ENCODE measurements around the gene MSN. TPM values are rescaled to one million over a fixed set of nuclear protein-coding genes. Genes with fewer than 3 reads are reported as not detected.

MSN gene
- total and polyA plus RNA-seq, 2 experiments from 2014 or later, result 73.0 to 73.5 TPM

GRCh38 chrX:65673857-65674203 is 6.4 kb downstream of the MSN start:
- Histone ChIP-seq H4K20me1 (ENCODE audit: insufficient read depth, poor library complexity, severe bottlenecking) (no peaks in the 10 kb centered on the region), H3K27ac (no peak overlapping the region)

GRCh38 chrX:65674204-65674893 is 6.9 kb downstream of the MSN start:
- H3K4me1 ChIP-seq (ENCODE audit: insufficient read depth), result no peaks in the 10 kb centered on the region

More at GRCh38 chrX:65673857-65674203, 6.4 kb downstream of the MSN start:
- Histone ChIP-seq H3K27me3 (no peaks in the 10 kb centered on the region), H3K4me3 (no peak overlapping the region), H3K36me3 (replicated peaks; ENCODE audit: insufficient read depth, low read depth) (no peaks in the 10 kb centered on the region), H3K9me3 (ENCODE audit: low read depth) (no peaks in the 10 kb centered on the region), H3K9me2 (replicated peaks; ENCODE audit: insufficient read depth) (no peaks in the 10 kb centered on the region), H3K4me1 (ENCODE audit: insufficient read depth) (no peaks in the 10 kb centered on the region), H3K4me2 (no peak overlapping the region), H2AFZ (no peak overlapping the region), H3K79me2 (peaks cover 51% of the 10 kb centered on the region)
- no peak for TF ChIP-seq CTCF (IDR thresholded peaks at IDR 0.05; ENCODE audit: poor library complexity)
- no peak for TF ChIP-seq EZH2phosphoT487 (IDR thresholded peaks at IDR 0.05; ENCODE audit: low read depth, severe bottlenecking, unreplicated experiment)
- no peak for TF ChIP-seq EZH2 (IDR thresholded peaks at IDR 0.05; ENCODE audit: borderline replicate concordance)
- 83% methylated on average over 2 of the region's 2 CpGs for WGBS (ENCODE audit: low lambda C conversion rate, missing lambda C conversion rate)
- no peak for DNase-seq (ENCODE audit: low spot score)

GRCh38 chrX:65677954-65678469 is 10.6 kb downstream of the MSN start:
- H3K27me3 ChIP-seq, result no peaks in the 10 kb centered on the region
- peak overlapping the region; percentile 21 for H3K27ac ChIP-seq
- TF ChIP-seq CTCF (IDR thresholded peaks at IDR 0.05; ENCODE audit: poor library complexity), result no peak
- no peak for TF ChIP-seq EZH2 (IDR thresholded peaks at IDR 0.05; ENCODE audit: borderline replicate concordance)
- TF ChIP-seq EZH2phosphoT487 (IDR thresholded peaks at IDR 0.05; ENCODE audit: low read depth, severe bottlenecking, unreplicated experiment), result no peak
- H3K4me3 ChIP-seq, result no peak overlapping the region
- no peaks in the 10 kb centered on the region for H3K4me1 ChIP-seq (ENCODE audit: insufficient read depth)
- H3K4me2 ChIP-seq, result no peak overlapping the region
- 67% methylated on average over 3 of the region's 3 CpGs for WGBS (ENCODE audit: low lambda C conversion rate, missing lambda C conversion rate)
- no peak overlapping the region for H2AFZ ChIP-seq
- H3K36me3 ChIP-seq (replicated peaks; ENCODE audit: insufficient read depth, low read depth), result no peaks in the 10 kb centered on the region
- peak; percentile 23 for DNase-seq (ENCODE audit: low spot score)
- H3K79me2 ChIP-seq, result peaks cover 24% of the 10 kb centered on the region
- no peaks in the 10 kb centered on the region for H3K9me3 ChIP-seq (ENCODE audit: low read depth)
- H4K20me1 ChIP-seq (ENCODE audit: insufficient read depth, poor library complexity, severe bottlenecking), result no peaks in the 10 kb centered on the region
- H3K9me2 ChIP-seq (replicated peaks; ENCODE audit: insufficient read depth), result no peaks in the 10 kb centered on the region

More at GRCh38 chrX:65674204-65674893, 6.9 kb downstream of the MSN start:
- no peak overlapping the region for H2AFZ ChIP-seq
- no peak overlapping the region for H3K4me3 ChIP-seq
- no peak overlapping the region for H3K4me2 ChIP-seq
- no peaks in the 10 kb centered on the region for H3K9me3 ChIP-seq (ENCODE audit: low read depth)
- H3K27ac ChIP-seq, result no peak overlapping the region
- DNase-seq (ENCODE audit: low spot score), result no peak
- no peaks in the 10 kb centered on the region for H4K20me1 ChIP-seq (ENCODE audit: insufficient read depth, poor library complexity, severe bottlenecking)
- H3K79me2 ChIP-seq, result peaks cover 51% of the 10 kb centered on the region
- no peaks in the 10 kb centered on the region for H3K27me3 ChIP-seq
- WGBS (ENCODE audit: low lambda C conversion rate, missing lambda C conversion rate), result 85% methylated on average over 6 of the region's 6 CpGs
- no peak for TF ChIP-seq EZH2phosphoT487 (IDR thresholded peaks at IDR 0.05; ENCODE audit: low read depth, severe bottlenecking, unreplicated experiment)
- no peak for TF ChIP-seq EZH2 (IDR thresholded peaks at IDR 0.05; ENCODE audit: borderline replicate concordance)
- TF ChIP-seq CTCF (IDR thresholded peaks at IDR 0.05; ENCODE audit: poor library complexity), result no peak
- no peaks in the 10 kb centered on the region for H3K36me3 ChIP-seq (replicated peaks; ENCODE audit: insufficient read depth, low read depth)
- H3K9me2 ChIP-seq (replicated peaks; ENCODE audit: insufficient read depth), result no peaks in the 10 kb centered on the region
